SK-N-SH (cell line): ENCODE data around the gene ADAP2.

Source experiments
- CTCF ChIP-seq: fragments of 200-600 bp; sonication (generic); IDR thresholded peaks from 2 replicates; pipeline ENCODE4 v1.6.1; 2017; ENCODE audit warnings: antibody characterized with exemption, mild to moderate bottlenecking, moderate library complexity
- ELF1 ChIP-seq: IDR thresholded peaks from 2 replicates; pipeline ENCODE4 v1.4.0; 2012
- EZH2phosphoT487 ChIP-seq: fragments of 200-600 bp; sonication (generic); IDR thresholded peaks from 2 replicates; pipeline ENCODE4 v1.6.1; 2017; ENCODE audit warnings: low read depth, mixed run types, mild to moderate bottlenecking, antibody characterized with exemption, moderate library complexity, borderline replicate concordance
- MXI1 ChIP-seq: IDR thresholded peaks from 2 replicates; pipeline ENCODE4 v1.6.1; 2012; ENCODE audit warnings: mild to moderate bottlenecking, low read depth, low read length, improper control_type of control experiment
- POLR2AphosphoS5 ChIP-seq: IDR thresholded peaks from 2 replicates; pipeline ENCODE4 v1.6.1; 2012; ENCODE audit warnings: low read depth, low read length
- SIN3A ChIP-seq: IDR thresholded peaks from 2 replicates; pipeline ENCODE4 v1.6.1; 2012; ENCODE audit warnings: low read depth, mild to moderate bottlenecking, low read length, moderate library complexity, borderline replicate concordance
- USF2 ChIP-seq: fragments of 150-350 bp; IDR thresholded peaks from 2 replicates; pipeline ENCODE4 v1.6.1; 2017; ENCODE audit warnings: antibody characterized with exemption, low read length, low read depth, borderline replicate concordance

GRCh38 chr17:30975042-30975820 lies 53.5 kb downstream of the ADAP2 start:
- TF ChIP-seq CTCF (no peak), USF2 (no peak), EZH2phosphoT487 (no peak), SIN3A (no peak), MXI1 (no peak), POLR2AphosphoS5 (no peak), ELF1 (no peak)
